Measurements from ENCODE around the gene RACGAP1. TPM values are rescaled to one million over a fixed set of nuclear protein-coding genes. Genes with fewer than 3 reads are reported as not detected.
A peak's percentile ranks its signal among the peaks of the same experiment; 100 is the strongest.

The RACGAP1 gene
- total RNA-seq, 1 experiment from 2014 or later: 147 TPM

GRCh38 chr12:50019524-50019923, 5.8 kb downstream of the RACGAP1 start:
- CTCF ChIA-PET: interaction anchor here (0.5 to 1.1 kb wide), 2 partner anchors 52 to 160 kb away, joined by 4 to 6 read pairs; no protein-coding TSS in a partner anchor

GRCh38 chr12:50018968-50019367, 6.3 kb downstream of the RACGAP1 start:
- peaks cover 31% of the 10 kb centered on the region for H3K4me1 ChIP-seq (ENCODE audit: control insufficient read depth, insufficient read depth, low read length)
- no TSS peak for BruUV-seq (replicated peaks)
- TF ChIP-seq CTCF (IDR thresholded peaks at IDR 0.05) (no peak), REST (IDR thresholded peaks at IDR 0.05; ENCODE audit: insufficient read depth in 1 of 2, low read depth in 2 of 2, low read length in 1 of 2) (no peak), SIN3A (IDR thresholded peaks at IDR 0.05; ENCODE audit: borderline replicate concordance, insufficient read depth, low read depth, low read length) (no peak), POLR2AphosphoS5 (IDR thresholded peaks at IDR 0.05; ENCODE audit: low read depth, low read length) (no peak), TCF7L2 (IDR thresholded peaks at IDR 0.05; ENCODE audit: low read depth, low read length) (no peak)
- H3K27me3 ChIP-seq (ENCODE audit: control insufficient read depth, insufficient read depth, low read length): no peaks in the 10 kb centered on the region
- ChIA-PET CTCF (interaction anchor here (0.5 to 1.1 kb wide), 2 partner anchors 52 to 161 kb away, joined by 4 to 6 read pairs; no protein-coding TSS in a partner anchor), POLR2A (interaction anchor here (0.6 kb wide), 1 partner anchor 23 kb away, joined by 3 read pairs; no protein-coding TSS in a partner anchor)
- no peaks in the 10 kb centered on the region for H3K9me3 ChIP-seq (ENCODE audit: control insufficient read depth, insufficient read depth, low read depth, low read length)
- peak; percentile 47; the same call in 1 of the 2 replicates for ATAC-seq
- in situ Hi-C loops (cut with HindIII; ENCODE audit: low pct_unique_long_range_greater_than_20kb, low sequenced_read_pairs): no loop called here
- DNase-seq (ENCODE audit: low read depth, low spot score): no peak
- no peak overlapping the region for H3K27ac ChIP-seq (ENCODE audit: low read length)
- no peak overlapping the region for H3K4me3 ChIP-seq (ENCODE audit: low read depth in 2 of 2, low read length in 2 of 2)
- peaks cover 8% of the 10 kb centered on the region; the same call in 1 of the 2 replicates for H3K36me3 ChIP-seq (ENCODE audit: control insufficient read depth, insufficient read depth, low read length)
- intact Hi-C loops (cut with micrococcal nuclease; ENCODE audit: unreplicated experiment): no loop called here

More at GRCh38 chr12:50019524-50019923, 5.8 kb downstream of the RACGAP1 start:
- Histone ChIP-seq H3K4me3 (ENCODE audit: low read depth in 2 of 2, low read length in 2 of 2) (no peak overlapping the region), H3K27me3 (ENCODE audit: control insufficient read depth, insufficient read depth, low read length) (no peaks in the 10 kb centered on the region), H3K27ac (ENCODE audit: low read length) (no peak overlapping the region), H3K9me3 (ENCODE audit: control insufficient read depth, insufficient read depth, low read depth, low read length) (no peaks in the 10 kb centered on the region), H3K36me3 (ENCODE audit: control insufficient read depth, insufficient read depth, low read length) (0 out of 2 replicates have a peak, but pooled peaks cover 4% of the 10 kb centered on the region), H3K4me1 (ENCODE audit: control insufficient read depth, insufficient read depth, low read length) (peaks cover 33% of the 10 kb centered on the region)
- in situ Hi-C loops (cut with HindIII; ENCODE audit: low pct_unique_long_range_greater_than_20kb, low sequenced_read_pairs): no loop called here
- DNase-seq (ENCODE audit: low read depth, low spot score): no peak
- no peak for TF ChIP-seq CTCF (IDR thresholded peaks at IDR 0.05)
- no peak for TF ChIP-seq POLR2AphosphoS5 (IDR thresholded peaks at IDR 0.05; ENCODE audit: low read depth, low read length)
- no peak for TF ChIP-seq TCF7L2 (IDR thresholded peaks at IDR 0.05; ENCODE audit: low read depth, low read length)
- TF ChIP-seq REST (IDR thresholded peaks at IDR 0.05; ENCODE audit: insufficient read depth in 1 of 2, low read depth in 2 of 2, low read length in 1 of 2): no peak
- TF ChIP-seq SIN3A (IDR thresholded peaks at IDR 0.05; ENCODE audit: borderline replicate concordance, insufficient read depth, low read depth, low read length): no peak
- intact Hi-C loops (cut with micrococcal nuclease; ENCODE audit: unreplicated experiment): no loop called here
- POLR2A ChIA-PET: interaction anchor here (0.6 kb wide), 2 partner anchors 24 to 484 kb away, joined by 3 to 11 read pairs; no protein-coding TSS in a partner anchor
- ATAC-seq: no peak
- no TSS peak for BruUV-seq (replicated peaks)
